GM19025 (cell line): ENCODE measurements around the gene KIAA1328.
"Not testable (repeated sequence)": the region's sequence is repeated elsewhere in the genome, so short reads cannot be mapped to it uniquely, and the experiment has no call there.

Experiments
- ATAC-seq: cut with Tn5 transposase; IDR thresholded peaks from one replicate; pipeline ENCODE4 v1.9.1; 2021; ENCODE audit warnings: mild to moderate bottlenecking, low read depth, moderate library complexity; ENCODE audit not compliant: unreplicated experiment

Gene KIAA1328

GRCh38 chr18:36873826-36874225 lies 44.9 kb downstream of the KIAA1328 start:
- ATAC-seq = not testable (repeated sequence)

GRCh38 chr18:36879796-36880195 lies 50.9 kb downstream of the KIAA1328 start:
- not testable (repeated sequence) for ATAC-seq

- no peak for ATAC-seq
These were observed 57.1 kb downstream of the KIAA1328 start for GRCh38 chr18:36885981-36886380.

- no peak for ATAC-seq
These were observed 58.2 kb downstream of the KIAA1328 start for GRCh38 chr18:36887114-36887513.

GRCh38 chr18:36887864-36888263 lies 58.9 kb downstream of the KIAA1328 start:
- no peak for ATAC-seq

GRCh38 chr18:36888778-36889177 lies 59.9 kb downstream of the KIAA1328 start:
- ATAC-seq = no peak

GRCh38 chr18:36889321-36889720 lies 60.4 kb downstream of the KIAA1328 start:
- ATAC-seq = no peak

- no peak for ATAC-seq
These were observed 60.8 kb downstream of the KIAA1328 start for GRCh38 chr18:36889742-36890141.

GRCh38 chr18:36890598-36890997 lies 61.7 kb downstream of the KIAA1328 start:
- no peak for ATAC-seq

- ATAC-seq = no peak
These were observed 64.3 kb downstream of the KIAA1328 start for GRCh38 chr18:36893227-36893626.

- no peak for ATAC-seq
These were observed 66.7 kb downstream of the KIAA1328 start for GRCh38 chr18:36895606-36896005.

- ATAC-seq = no peak
These were observed 68.3 kb downstream of the KIAA1328 start for GRCh38 chr18:36897253-36897652.

GRCh38 chr18:36899289-36899688 lies 70.4 kb downstream of the KIAA1328 start:
- ATAC-seq = no peak

- no peak for ATAC-seq
These were observed 71.5 kb downstream of the KIAA1328 start for GRCh38 chr18:36900466-36900865.

- no peak for ATAC-seq
These were observed 72.4 kb downstream of the KIAA1328 start for GRCh38 chr18:36901277-36901701.

GRCh38 chr18:36903215-36903928 lies 74.4 kb downstream of the KIAA1328 start:
- ATAC-seq = no peak

- no peak for ATAC-seq
These were observed 76.6 kb downstream of the KIAA1328 start for GRCh38 chr18:36905571-36905970.

GRCh38 chr18:36909282-36909681 lies 80.4 kb downstream of the KIAA1328 start:
- ATAC-seq = not testable (repeated sequence)

GRCh38 chr18:36912887-36913286 lies 84.0 kb downstream of the KIAA1328 start:
- no peak for ATAC-seq

- ATAC-seq = no peak
These were observed 89.0 kb downstream of the KIAA1328 start for GRCh38 chr18:36917907-36918306.

- ATAC-seq = no peak
These were observed 100.7 kb downstream of the KIAA1328 start for GRCh38 chr18:36929601-36930000.

GRCh38 chr18:36931106-36931505 lies 102.2 kb downstream of the KIAA1328 start:
- no peak for ATAC-seq

GRCh38 chr18:36933552-36933951 lies 104.6 kb downstream of the KIAA1328 start:
- ATAC-seq = no peak
